ENCODE results near the gene DMRTA1.
A peak's percentile ranks its signal among the peaks of the same experiment; 100 is the strongest.
"Not testable (repeated sequence)": the region's sequence is repeated elsewhere in the genome, so short reads cannot be mapped to it uniquely, and the experiment has no call there.

Gene DMRTA1

GRCh38 chr9:22463205-22463604, 16.6 kb downstream of the DMRTA1 start:
- Histone ChIP-seq H3K27ac (no peak overlapping the region), H3K27me3 (ENCODE audit: insufficient read depth, low read depth) (no peaks in the 10 kb centered on the region), H3K36me3 (ENCODE audit: insufficient read depth) (no peaks in the 10 kb centered on the region), H3K79me2 (ENCODE audit: insufficient read depth, low read depth) (no peaks in the 10 kb centered on the region), H3K4me3 (IDR thresholded peaks at IDR 0.05; ENCODE audit: insufficient read depth, low read depth, low read length) (no peak overlapping the region), H3K4me1 (ENCODE audit: low read depth, poor library complexity, severe bottlenecking) (no peaks in the 10 kb centered on the region), H3K4me2 (no peak overlapping the region), H4K20me1 (ENCODE audit: insufficient read depth) (no peaks in the 10 kb centered on the region), H3K9ac (no peak overlapping the region), H2AFZ (ENCODE audit: low read depth) (no peak overlapping the region)
- no peak for TF ChIP-seq CTCF (conservative IDR thresholded peaks at IDR 0.05; ENCODE audit: low read depth, low read length)

DNA sequence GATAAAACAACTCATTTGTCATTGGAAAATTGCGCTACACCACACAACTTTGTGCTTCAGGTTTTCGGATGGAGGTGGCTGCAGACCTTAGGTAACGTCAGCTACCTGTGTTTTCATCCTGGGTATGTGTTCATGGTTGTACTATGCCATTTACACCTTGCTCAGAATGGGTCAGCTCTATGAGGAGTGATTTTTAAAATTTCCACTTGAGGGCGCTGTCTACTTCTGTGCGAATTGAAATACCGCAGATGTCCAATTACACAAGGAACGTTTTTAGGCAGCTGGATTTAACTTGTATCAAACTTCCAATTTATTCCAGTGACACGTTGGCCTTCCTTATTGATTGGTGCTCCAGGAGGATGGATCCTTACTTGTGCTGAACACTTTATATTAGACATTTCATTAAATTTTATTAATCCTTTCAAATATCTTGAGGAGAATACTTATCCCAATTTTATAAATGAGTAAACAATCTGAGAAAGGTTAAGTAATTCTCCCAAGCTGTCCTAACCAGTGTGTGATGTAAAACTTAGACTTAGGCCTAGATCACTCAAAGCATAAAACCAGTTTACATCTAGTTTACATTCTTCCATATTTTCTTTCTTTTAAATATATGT, 23.4 kb downstream of the DMRTA1 start:
- no peak overlapping the region for H3K4me2 ChIP-seq
- H3K4me3 ChIP-seq (IDR thresholded peaks at IDR 0.05; ENCODE audit: insufficient read depth, low read depth, low read length): no peak overlapping the region
- H4K20me1 ChIP-seq (ENCODE audit: insufficient read depth): no peaks in the 10 kb centered on the region
- TF ChIP-seq CTCF (conservative IDR thresholded peaks at IDR 0.05; ENCODE audit: low read depth, low read length): peak; percentile 90
- H3K9ac ChIP-seq: no peak overlapping the region
- H2AFZ ChIP-seq (ENCODE audit: low read depth): peak overlapping the region; percentile 19; the same call in 1 of the 2 replicates
- H3K27ac ChIP-seq: no peak overlapping the region
- H3K36me3 ChIP-seq (ENCODE audit: insufficient read depth): no peaks in the 10 kb centered on the region
- H3K27me3 ChIP-seq (ENCODE audit: insufficient read depth, low read depth): no peaks in the 10 kb centered on the region
- H3K4me1 ChIP-seq (ENCODE audit: low read depth, poor library complexity, severe bottlenecking): peaks cover 3% of the 10 kb centered on the region
- no peaks in the 10 kb centered on the region for H3K79me2 ChIP-seq (ENCODE audit: insufficient read depth, low read depth)

GRCh38 chr9:22481566-22481965, 34.9 kb downstream of the DMRTA1 start:
- TF ChIP-seq CTCF (conservative IDR thresholded peaks at IDR 0.05; ENCODE audit: low read depth, low read length): no peak
- H3K36me3 ChIP-seq (ENCODE audit: insufficient read depth): no peaks in the 10 kb centered on the region
- H3K79me2 ChIP-seq (ENCODE audit: insufficient read depth, low read depth): no peaks in the 10 kb centered on the region
- no peak overlapping the region for H2AFZ ChIP-seq (ENCODE audit: low read depth)
- H3K27me3 ChIP-seq (ENCODE audit: insufficient read depth, low read depth): no peaks in the 10 kb centered on the region
- no peaks in the 10 kb centered on the region for H4K20me1 ChIP-seq (ENCODE audit: insufficient read depth)
- no peak overlapping the region for H3K27ac ChIP-seq
- H3K4me1 ChIP-seq (ENCODE audit: low read depth, poor library complexity, severe bottlenecking): no peaks in the 10 kb centered on the region
- no peak overlapping the region for H3K4me2 ChIP-seq
- no peak overlapping the region for H3K4me3 ChIP-seq (IDR thresholded peaks at IDR 0.05; ENCODE audit: insufficient read depth, low read depth, low read length)
- no peak overlapping the region for H3K9ac ChIP-seq

GRCh38 chr9:22483528-22484070, 37.0 kb downstream of the DMRTA1 start:
- TF ChIP-seq CTCF (conservative IDR thresholded peaks at IDR 0.05; ENCODE audit: low read depth, low read length): no peak
- Histone ChIP-seq H3K4me3 (IDR thresholded peaks at IDR 0.05; ENCODE audit: insufficient read depth, low read depth, low read length) (no peak overlapping the region), H3K4me2 (no peak overlapping the region), H4K20me1 (ENCODE audit: insufficient read depth) (no peaks in the 10 kb centered on the region), H3K36me3 (ENCODE audit: insufficient read depth) (no peaks in the 10 kb centered on the region), H3K27ac (no peak overlapping the region), H3K27me3 (ENCODE audit: insufficient read depth, low read depth) (no peaks in the 10 kb centered on the region), H3K9ac (no peak overlapping the region), H2AFZ (ENCODE audit: low read depth) (no peak overlapping the region), H3K79me2 (ENCODE audit: insufficient read depth, low read depth) (no peaks in the 10 kb centered on the region), H3K4me1 (ENCODE audit: low read depth, poor library complexity, severe bottlenecking) (no peaks in the 10 kb centered on the region)

- H3K4me1 ChIP-seq (ENCODE audit: low read depth, poor library complexity, severe bottlenecking); H3K9ac ChIP-seq; H3K36me3 ChIP-seq (ENCODE audit: insufficient read depth); H3K4me3 ChIP-seq (IDR thresholded peaks at IDR 0.05; ENCODE audit: insufficient read depth, low read depth, low read length); H2AFZ ChIP-seq (ENCODE audit: low read depth); H4K20me1 ChIP-seq (ENCODE audit: insufficient read depth); H3K79me2 ChIP-seq (ENCODE audit: insufficient read depth, low read depth); H3K27ac ChIP-seq; H3K27me3 ChIP-seq (ENCODE audit: insufficient read depth, low read depth); H3K4me2 ChIP-seq: not testable (repeated sequence)
These were observed 49.6 kb downstream of the DMRTA1 start for GRCh38 chr9:22496197-22496596.
